Mucosa of stomach (tissue), 1 donor: Measurements from ENCODE around the gene FAS.
A peak's percentile ranks its signal among the peaks of the same experiment; 100 is the strongest.

Experiments
- H3K27me3 ChIP-seq: one replicate; pipeline ENCODE4 v1.7.0; 2013; ENCODE audit warnings: mild to moderate bottlenecking, low read length; ENCODE audit not compliant: control insufficient read depth, insufficient read depth
- H3K36me3 ChIP-seq: one replicate; pipeline ENCODE4 v1.7.0; 2013; ENCODE audit warnings: low read length; ENCODE audit not compliant: control insufficient read depth, insufficient read depth
- H3K4me1 ChIP-seq: one replicate; pipeline ENCODE4 v1.7.0; 2013; ENCODE audit warnings: mild to moderate bottlenecking, low read length; ENCODE audit not compliant: control insufficient read depth, insufficient read depth
- H3K4me3 ChIP-seq: one replicate; pipeline ENCODE4 v1.7.0; 2013; ENCODE audit warnings: low read length
- H3K9ac ChIP-seq: one replicate; pipeline ENCODE4 v1.7.0; 2013; ENCODE audit warnings: mild to moderate bottlenecking, low read length, moderate library complexity
- H3K9me3 ChIP-seq: one replicate; pipeline ENCODE4 v1.7.0; 2013; ENCODE audit warnings: mild to moderate bottlenecking, low read length, moderate library complexity; ENCODE audit not compliant: control insufficient read depth
- donor health status: Pancreatic carcinoma.

FAS gene

DNA sequence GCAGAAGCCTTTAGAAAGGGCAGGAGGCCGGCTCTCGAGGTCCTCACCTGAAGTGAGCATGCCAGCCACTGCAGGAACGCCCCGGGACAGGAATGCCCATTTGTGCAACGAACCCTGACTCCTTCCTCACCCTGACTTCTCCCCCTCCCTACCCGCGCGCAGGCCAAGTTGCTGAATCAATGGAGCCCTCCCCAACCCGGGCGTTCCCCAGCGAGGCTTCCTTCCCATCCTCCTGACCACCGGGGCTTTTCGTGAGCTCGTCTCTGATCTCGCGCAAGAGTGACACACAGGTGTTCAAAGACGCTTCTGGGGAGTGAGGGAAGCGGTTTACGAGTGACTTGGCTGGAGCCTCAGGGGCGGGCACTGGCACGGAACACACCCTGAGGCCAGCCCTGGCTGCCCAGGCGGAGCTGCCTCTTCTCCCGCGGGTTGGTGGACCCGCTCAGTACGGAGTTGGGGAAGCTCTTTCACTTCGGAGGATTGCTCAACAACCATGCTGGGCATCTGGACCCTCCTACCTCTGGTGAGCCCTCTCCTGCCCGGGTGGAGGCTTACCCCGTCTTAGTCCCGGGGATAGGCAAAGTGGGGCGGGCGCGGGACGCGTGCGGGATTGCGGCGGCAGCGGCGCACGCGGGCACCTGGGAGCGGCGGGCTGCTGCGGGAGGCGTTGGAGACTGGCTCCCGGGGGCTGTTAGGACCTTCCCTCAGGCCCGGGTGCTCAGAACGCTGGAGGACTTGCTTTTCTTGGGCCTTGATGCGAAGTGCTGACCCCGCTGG, at the start of gene FAS:
FAS (plus strand) TSS at position 415 of the 777 bp plus-strand sequence; CDS start at position 494, 79 bp downstream.
- Histone ChIP-seq H3K4me3 (peak within 1 kb of the TSS; percentile 63), H3K4me1 (peaks cover 6% of the 10 kb centered on the region), H3K27me3 (no peaks in the 10 kb centered on the region), H3K9ac (peak within 1 kb of the TSS; percentile 76), H3K9me3 (no peaks in the 10 kb centered on the region), H3K36me3 (no peaks in the 10 kb centered on the region)

DNA sequence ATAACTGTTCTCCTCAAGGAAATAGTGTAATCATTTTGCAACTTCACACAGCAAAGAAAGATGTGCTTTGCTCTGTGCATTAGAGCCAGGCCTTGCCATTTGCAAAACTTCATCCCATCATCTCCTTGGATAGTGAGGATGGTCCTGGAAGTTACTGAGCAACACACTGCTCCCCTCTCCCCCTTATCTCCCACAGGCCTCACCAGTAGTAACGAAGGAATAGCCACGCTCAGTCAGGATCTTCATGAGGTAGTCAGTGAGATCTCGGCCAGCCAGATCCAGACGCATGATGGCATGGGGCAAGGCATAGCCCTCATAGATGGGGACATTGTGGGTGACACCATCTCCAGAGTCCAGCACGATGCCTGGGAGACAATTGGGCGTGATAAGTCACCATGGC, 49.6 kb upstream of the FAS start:
- Histone ChIP-seq H3K9me3 (no peaks in the 10 kb centered on the region), H3K36me3 (no peaks in the 10 kb centered on the region), H3K9ac (no peak overlapping the region), H3K27me3 (no peaks in the 10 kb centered on the region), H3K4me1 (peaks cover 8% of the 10 kb centered on the region), H3K4me3 (no peak overlapping the region)

DNA sequence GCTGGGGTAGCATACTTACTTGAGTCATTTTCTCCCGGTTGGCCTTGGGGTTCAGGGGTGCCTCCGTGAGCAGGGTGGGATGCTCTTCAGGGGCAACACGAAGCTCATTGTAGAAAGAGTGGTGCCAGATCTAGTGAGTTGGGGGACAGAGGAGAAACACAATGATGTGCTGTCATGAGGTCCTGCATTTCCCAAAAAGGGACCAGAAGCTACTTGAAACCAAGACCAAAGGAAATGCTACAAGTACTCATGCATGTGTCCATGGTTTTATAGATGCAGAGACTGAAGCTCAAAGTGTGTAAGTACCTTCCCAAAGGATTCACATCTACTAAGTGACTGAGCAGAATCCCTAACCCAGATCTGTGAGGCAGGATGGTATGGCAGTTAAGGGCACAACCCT, 46.8 kb upstream of the FAS start:
- Histone ChIP-seq H3K36me3 (no peaks in the 10 kb centered on the region), H3K4me3 (no peak overlapping the region), H3K27me3 (no peaks in the 10 kb centered on the region), H3K4me1 (peaks cover 8% of the 10 kb centered on the region), H3K9ac (no peak overlapping the region), H3K9me3 (no peaks in the 10 kb centered on the region)

DNA sequence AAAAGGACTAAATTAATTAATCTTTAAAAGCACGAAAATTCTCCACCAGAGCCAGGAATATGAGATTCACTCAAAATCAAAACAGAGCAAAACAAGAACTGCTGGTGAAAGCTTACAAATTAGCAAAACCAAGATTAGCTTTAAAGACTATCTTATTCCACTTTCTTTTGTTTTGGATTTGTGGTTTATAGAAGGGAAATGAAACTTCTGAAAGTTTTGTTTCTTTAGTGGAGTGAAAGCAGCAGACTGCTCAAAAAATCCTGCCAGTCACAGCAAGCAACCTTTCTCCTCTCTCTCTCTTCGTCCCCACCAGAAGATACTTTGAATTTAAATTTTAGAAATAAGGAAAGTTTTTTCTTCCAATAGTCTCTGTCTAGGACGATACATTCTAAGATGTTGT, 45.8 kb upstream of the FAS start:
- Histone ChIP-seq H3K36me3 (no peaks in the 10 kb centered on the region), H3K4me3 (no peak overlapping the region), H3K9ac (no peak overlapping the region), H3K27me3 (no peaks in the 10 kb centered on the region), H3K9me3 (no peaks in the 10 kb centered on the region), H3K4me1 (peaks cover 8% of the 10 kb centered on the region)

DNA sequence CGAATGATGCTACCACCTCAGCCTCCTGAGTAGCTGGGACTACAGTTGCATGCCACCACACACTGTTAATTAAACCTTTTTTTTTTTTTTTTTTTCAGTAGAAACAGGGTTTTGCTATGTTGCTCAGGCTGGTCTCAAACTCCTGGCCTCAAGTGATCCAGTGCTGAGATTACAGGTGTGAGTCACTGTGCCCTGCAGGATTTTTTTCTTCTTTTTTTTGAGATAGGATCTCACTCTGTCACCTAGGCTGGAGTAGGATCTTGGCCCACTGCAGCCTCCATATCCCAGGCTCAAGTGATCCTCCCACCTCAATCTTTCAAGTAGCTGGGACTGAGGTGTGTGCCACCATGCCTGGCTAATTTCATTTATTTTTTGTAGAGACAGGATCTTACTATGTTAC, 44.4 kb upstream of the FAS start:
- H3K4me3 ChIP-seq = no peak overlapping the region

DNA sequence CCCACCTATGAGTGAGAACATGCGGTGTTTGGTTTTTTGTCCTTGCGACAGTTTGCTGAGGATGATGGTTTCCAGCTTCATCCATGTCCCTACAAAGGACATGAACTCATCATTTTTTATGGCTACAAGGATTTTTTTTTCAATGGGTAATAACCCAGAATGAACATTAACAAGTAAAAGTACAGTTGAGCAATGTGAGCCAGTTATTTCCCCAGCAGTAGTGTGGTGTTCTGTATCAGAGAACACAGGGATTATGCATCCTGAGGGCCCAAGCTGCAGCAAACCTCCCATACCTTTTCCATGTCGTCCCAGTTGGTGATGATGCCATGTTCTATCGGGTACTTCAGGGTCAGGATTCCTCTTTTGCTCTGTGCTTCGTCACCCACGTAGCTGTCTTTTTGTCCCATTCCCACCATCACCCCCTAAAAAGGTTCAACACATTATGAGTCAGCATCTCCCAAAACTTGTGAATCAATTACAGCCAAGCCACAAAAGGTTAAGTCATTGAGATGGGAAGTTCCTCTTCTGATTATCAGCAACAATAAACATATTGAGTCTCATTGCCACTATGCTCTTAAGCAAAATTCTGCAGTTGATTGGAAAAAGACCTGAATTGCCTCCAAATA, 43.5 kb upstream of the FAS start:
- no peaks in the 10 kb centered on the region for H3K27me3 ChIP-seq
- no peaks in the 10 kb centered on the region for H3K36me3 ChIP-seq
- H3K9me3 ChIP-seq = no peaks in the 10 kb centered on the region
- peaks cover 6% of the 10 kb centered on the region for H3K4me1 ChIP-seq
- H3K9ac ChIP-seq = no peak overlapping the region
- H3K4me3 ChIP-seq = no peak overlapping the region

More for the DNA sequence above, 44.4 kb upstream of the FAS start:
- Histone ChIP-seq H3K4me1 (peaks cover 8% of the 10 kb centered on the region), H3K9ac (no peak overlapping the region), H3K36me3 (no peaks in the 10 kb centered on the region), H3K27me3 (no peaks in the 10 kb centered on the region), H3K9me3 (no peaks in the 10 kb centered on the region)

DNA sequence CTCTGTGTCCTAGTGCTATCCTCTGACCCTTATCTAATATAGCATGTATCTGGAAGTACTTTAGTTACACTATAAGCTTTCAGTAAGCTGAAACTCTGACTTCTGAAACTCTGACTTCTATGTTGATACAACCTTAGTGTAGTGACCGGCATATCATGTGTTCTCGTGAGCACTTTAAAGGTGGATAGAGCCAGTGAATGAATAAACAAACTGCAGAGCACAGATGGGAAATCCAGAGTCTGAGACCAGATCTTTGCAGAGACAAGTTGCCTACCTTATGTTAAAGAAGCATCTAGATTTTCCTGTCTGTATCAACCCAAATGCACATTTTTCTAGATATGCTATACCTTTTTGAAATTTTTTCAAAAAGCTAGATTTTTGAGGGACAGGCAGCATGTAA, 41.5 kb upstream of the FAS start:
- Histone ChIP-seq H3K9me3 (no peaks in the 10 kb centered on the region), H3K4me3 (no peak overlapping the region), H3K4me1 (no peaks in the 10 kb centered on the region), H3K36me3 (no peaks in the 10 kb centered on the region), H3K27me3 (no peaks in the 10 kb centered on the region), H3K9ac (no peak overlapping the region)

DNA sequence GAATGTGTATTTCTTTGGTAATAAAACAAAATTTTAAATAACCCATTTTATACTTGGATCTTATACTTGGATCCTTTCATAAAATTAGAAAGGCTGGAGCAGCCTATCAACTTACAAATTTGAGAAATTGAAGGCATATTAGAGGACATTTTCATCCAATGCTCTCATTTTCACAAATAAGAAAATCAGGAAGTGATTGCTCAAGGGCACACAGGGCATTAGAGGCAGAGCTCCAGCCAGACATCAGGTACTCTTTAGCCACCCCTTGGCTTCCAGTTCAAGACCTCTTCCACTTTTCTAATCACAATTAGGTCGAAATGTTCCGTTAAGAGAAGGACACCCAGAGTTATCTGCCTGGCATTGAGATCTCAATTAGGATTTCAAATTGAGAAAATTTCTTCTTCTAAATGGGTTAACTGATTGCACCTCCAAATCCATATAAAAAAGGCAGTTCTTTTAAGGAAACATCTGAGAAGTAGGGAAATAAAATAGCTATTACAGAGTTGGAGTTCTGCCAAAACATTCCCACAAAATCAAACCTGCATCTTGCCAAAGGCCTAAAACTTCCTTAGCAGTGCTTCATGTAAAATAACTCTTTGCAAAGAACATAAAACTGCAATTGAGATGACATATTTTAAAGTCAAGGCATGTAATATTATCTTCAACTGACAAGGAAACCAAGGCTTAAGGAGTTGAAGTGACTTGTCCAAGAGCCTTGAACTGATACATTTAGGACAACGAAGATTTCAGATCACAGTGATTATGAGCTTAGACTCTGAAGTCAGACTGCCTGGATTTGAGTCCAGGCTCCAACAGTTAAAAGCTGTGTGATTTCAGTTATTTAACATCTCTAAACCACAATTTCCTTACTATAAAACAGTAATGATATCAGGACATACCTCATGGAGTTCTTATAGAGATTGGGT, 40.4 kb upstream of the FAS start:
- Histone ChIP-seq H3K4me1 (no peaks in the 10 kb centered on the region), H3K27me3 (no peaks in the 10 kb centered on the region), H3K9me3 (no peaks in the 10 kb centered on the region), H3K4me3 (no peak overlapping the region), H3K9ac (peak overlapping the region; percentile 27), H3K36me3 (no peaks in the 10 kb centered on the region)

DNA sequence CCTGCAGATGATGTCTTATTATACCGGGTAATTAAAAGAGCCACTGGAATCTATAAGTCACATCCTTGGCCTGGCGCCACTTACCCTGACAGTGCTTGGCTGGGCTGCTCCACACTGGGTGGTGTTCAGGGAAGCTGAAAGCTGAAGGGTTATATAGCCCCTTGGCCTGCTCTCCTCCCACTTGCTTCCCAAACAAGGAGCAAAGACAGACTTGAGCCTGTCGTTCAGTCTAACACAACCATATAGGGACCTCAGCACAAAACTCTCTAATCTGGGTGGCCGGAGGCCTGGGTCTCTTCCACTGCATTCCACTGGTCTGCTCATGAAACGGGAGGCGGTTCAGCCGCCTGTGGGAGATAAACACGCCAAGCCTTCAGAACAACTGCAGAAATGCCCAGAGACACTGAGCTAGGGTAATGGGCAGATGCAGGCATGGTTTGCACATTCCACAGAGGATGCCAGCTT, 37.9 kb upstream of the FAS start, which contains the start of gene ACTA2:
ACTA2 (minus strand) TSS at position 127 of the 465 bp plus-strand sequence. CDS start 3,843 bp downstream, outside the sequence.
- H3K9ac ChIP-seq = peak within 1 kb of the TSS; percentile 37
- no peaks in the 10 kb centered on the region for H3K36me3 ChIP-seq
- no peaks in the 10 kb centered on the region for H3K9me3 ChIP-seq
- no peak within 1 kb of the TSS for H3K4me3 ChIP-seq
- H3K4me1 ChIP-seq = no peaks in the 10 kb centered on the region
- H3K27me3 ChIP-seq = no peaks in the 10 kb centered on the region

DNA sequence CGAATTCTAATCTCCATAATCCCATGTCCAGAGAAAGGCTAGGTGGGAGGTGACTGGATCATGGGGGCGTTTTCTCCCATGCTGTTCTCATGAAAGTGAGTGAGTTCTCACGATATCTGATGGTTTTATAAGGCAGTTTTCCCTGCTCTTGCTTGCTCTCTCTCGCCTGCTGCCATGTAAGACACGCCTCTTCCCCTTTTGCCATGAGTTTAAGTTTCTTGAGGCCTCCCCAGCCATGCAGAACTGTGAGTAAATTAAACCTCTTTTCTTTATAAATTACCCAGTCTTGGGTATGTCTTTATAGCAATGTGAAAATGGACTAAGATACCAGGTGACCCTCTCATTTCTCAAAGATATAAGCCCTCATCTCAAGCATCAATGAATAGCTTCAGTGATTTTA, 36.9 kb upstream of the FAS start:
- Histone ChIP-seq H3K4me1 (no peaks in the 10 kb centered on the region), H3K4me3 (no peak overlapping the region), H3K9me3 (no peaks in the 10 kb centered on the region), H3K36me3 (no peaks in the 10 kb centered on the region), H3K27me3 (no peaks in the 10 kb centered on the region), H3K9ac (no peak overlapping the region)

DNA sequence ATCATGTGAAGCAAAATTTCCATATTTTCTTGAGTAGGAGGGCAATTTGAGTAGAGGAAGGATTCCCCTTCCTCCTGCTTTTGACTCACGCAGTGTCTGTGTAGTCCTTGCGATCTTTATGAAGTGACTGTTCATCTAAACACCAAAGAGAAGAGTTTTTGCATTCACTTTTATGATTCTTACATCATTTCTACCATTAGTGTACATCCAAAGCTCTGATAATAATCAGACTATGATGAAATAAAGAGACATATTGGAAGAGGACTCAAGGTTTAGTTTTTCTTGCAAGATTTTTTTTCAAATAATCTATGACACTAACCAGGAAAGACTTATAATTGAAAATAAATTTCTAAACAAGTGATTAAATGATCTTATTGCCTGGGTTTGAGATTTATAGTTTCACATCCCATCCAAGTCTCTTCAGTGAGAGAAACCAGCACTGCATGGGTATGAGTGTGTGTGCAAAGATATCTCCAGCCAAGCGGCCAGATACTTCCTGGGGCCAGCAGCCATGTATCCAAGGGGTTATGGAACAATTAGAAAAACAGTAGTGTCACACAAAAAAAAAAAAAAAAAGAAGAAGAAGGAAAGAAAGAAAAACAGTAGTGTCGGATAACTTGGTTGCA, 36.0 kb upstream of the FAS start:
- H3K9ac ChIP-seq = no peak overlapping the region
- H3K4me3 ChIP-seq = no peak overlapping the region
- no peaks in the 10 kb centered on the region for H3K36me3 ChIP-seq
- no peaks in the 10 kb centered on the region for H3K27me3 ChIP-seq
- no peaks in the 10 kb centered on the region for H3K4me1 ChIP-seq
- no peaks in the 10 kb centered on the region for H3K9me3 ChIP-seq
